Upper lobe of right lung (tissue), 1 donor: ENCODE measurements around the gene MTFMT. TPM values are rescaled to one million over a fixed set of nuclear protein-coding genes. Genes with fewer than 3 reads are reported as not detected.
"Not testable (repeated sequence)": the region's sequence is repeated elsewhere in the genome, so short reads cannot be mapped to it uniquely, and the experiment has no call there.

Source experiments
- ATAC-seq: fragments of 200-7000 bp; cut with Tn5 transposase; one replicate; pipeline ENCODE4 v1.9.1; 2020; ENCODE audit warnings: mild to moderate bottlenecking, moderate library complexity
- DNase-seq: peaks from one replicate; pipeline ENCODE4 v3.0.0-alpha.2; 2020
- H3K27ac ChIP-seq: fragments of 200-600 bp; one replicate; pipeline ENCODE4 v1.8.0; 2022
- H3K27me3 ChIP-seq: fragments of 200-600 bp; one replicate; pipeline ENCODE4 v1.8.0; 2022; ENCODE audit warnings: mild to moderate bottlenecking
- H3K36me3 ChIP-seq: fragments of 200-600 bp; one replicate; pipeline ENCODE4 v1.8.0; 2022
- H3K4me1 ChIP-seq: fragments of 200-600 bp; one replicate; pipeline ENCODE4 v1.8.0; 2022
- H3K4me3 ChIP-seq: fragments of 200-600 bp; one replicate; pipeline ENCODE4 v1.8.0; 2022; ENCODE audit warnings: mild to moderate bottlenecking
- H3K9me3 ChIP-seq: fragments of 200-600 bp; one replicate; pipeline ENCODE4 v1.8.0; 2022
- intact Hi-C: fragments of 100-400 bp; cut with DNase I; formaldehyde crosslinking; loops from one replicate; pipeline ENCODE4 v1.11.0; 2022
- total RNA-seq: library from RNA; stranded (reverse); fragmentation: NEBNext Ultra II Directional; extraction: Animal tissue kit (Norgen Biotek cat#: 25700); gene quantifications from one replicate; pipeline ENCODE4 v1.2.1, GENCODE V29; 2021
- TF ChIP-seq, protein P1 (sequence below): fragments of 200-600 bp; IDR thresholded peaks from one replicate; pipeline ENCODE4 v1.8.0; 2022; ENCODE audit warnings: antibody characterized with exemption
- donor health status: DM: no; HTN: yes; CAD: no; lungs with severe emphysema.

MTFMT gene
- total RNA-seq, 1 donor from 2014 or later = 13.7 TPM

DNA sequence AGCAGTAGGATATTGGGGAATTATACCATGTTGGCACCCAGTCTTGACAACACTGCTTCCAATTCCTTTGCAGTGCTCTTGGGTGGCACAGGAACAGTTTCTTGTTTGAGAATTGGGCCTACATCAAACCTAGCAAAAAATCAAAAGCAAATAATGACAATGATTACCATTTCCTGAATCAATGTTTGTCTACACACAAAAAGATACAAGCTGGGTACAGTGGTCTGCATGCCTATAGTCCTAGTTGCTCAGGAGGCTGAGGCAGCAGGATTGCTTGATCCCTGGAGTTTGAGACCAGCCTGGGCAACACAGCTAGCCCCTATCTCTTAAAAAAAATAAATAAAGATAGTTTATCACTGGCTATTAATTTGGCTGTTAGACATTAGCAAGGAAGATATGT, 8.0 kb downstream of the MTFMT start:
- Histone ChIP-seq H3K4me3 (no peak overlapping the region), H3K27ac (no peak overlapping the region), H3K36me3 (peaks cover 89% of the 10 kb centered on the region), H3K4me1 (no peaks in the 10 kb centered on the region), H3K27me3 (no peaks in the 10 kb centered on the region), H3K9me3 (no peaks in the 10 kb centered on the region)
- TF ChIP-seq, protein P1, sequence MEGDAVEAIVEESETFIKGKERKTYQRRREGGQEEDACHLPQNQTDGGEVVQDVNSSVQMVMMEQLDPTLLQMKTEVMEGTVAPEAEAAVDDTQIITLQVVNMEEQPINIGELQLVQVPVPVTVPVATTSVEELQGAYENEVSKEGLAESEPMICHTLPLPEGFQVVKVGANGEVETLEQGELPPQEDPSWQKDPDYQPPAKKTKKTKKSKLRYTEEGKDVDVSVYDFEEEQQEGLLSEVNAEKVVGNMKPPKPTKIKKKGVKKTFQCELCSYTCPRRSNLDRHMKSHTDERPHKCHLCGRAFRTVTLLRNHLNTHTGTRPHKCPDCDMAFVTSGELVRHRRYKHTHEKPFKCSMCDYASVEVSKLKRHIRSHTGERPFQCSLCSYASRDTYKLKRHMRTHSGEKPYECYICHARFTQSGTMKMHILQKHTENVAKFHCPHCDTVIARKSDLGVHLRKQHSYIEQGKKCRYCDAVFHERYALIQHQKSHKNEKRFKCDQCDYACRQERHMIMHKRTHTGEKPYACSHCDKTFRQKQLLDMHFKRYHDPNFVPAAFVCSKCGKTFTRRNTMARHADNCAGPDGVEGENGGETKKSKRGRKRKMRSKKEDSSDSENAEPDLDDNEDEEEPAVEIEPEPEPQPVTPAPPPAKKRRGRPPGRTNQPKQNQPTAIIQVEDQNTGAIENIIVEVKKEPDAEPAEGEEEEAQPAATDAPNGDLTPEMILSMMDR = no peak
- intact Hi-C loops = no loop called here
- ATAC-seq = no peak
- no peak for DNase-seq

DNA sequence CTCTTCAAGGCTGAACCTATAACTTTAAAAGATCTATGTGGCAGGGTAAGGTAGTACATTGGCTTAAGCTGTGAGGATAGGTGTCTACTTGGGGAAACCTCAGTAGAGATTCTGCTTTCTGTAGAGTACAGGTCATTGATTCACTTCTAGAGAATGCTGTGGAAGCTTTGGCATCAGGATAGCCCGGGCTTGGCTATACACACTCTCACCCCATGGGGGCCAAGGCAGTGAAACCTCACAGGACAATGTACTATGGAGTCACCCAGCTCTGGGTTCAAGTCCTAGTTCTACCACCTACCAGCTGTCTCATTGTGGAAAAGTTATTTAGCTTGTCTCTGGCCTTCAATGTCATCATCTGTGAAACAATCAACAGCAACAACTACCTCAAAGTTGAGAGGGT, 9.0 kb downstream of the MTFMT start:
- Histone ChIP-seq H3K27ac (no peak overlapping the region), H3K4me3 (no peak overlapping the region), H3K4me1 (no peaks in the 10 kb centered on the region), H3K27me3 (no peaks in the 10 kb centered on the region), H3K9me3 (no peaks in the 10 kb centered on the region), H3K36me3 (peaks cover 89% of the 10 kb centered on the region)
- intact Hi-C loops = no loop called here
- TF ChIP-seq, protein P1 = no peak
- DNase-seq (no peak), ATAC-seq (no peak)

DNA sequence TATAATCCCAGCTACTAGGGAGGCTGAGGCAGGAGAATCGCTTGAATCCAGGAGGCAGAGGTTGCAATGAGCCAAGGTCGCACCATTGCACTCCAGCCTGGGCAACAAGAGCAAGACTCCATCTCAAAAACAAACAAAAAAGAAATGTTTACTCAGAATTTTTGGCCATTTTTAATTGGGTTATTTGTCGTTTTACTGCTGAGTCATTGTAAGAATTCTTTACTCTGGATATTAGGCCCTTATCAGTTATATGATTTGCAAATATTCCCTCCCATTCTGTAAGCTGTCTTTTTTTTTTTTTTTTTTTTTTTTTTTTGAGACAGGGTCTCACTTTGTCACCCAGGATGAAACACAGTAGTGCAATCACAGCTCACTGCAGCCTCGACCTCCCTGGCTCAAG, 18.2 kb downstream of the MTFMT start:
- ATAC-seq, H3K9me3 ChIP-seq, H3K4me1 ChIP-seq, H3K27me3 ChIP-seq, H3K4me3 ChIP-seq, DNase-seq, H3K27ac ChIP-seq, intact Hi-C loops: not testable (repeated sequence)
- H3K36me3 ChIP-seq = peaks cover 35% of the 10 kb centered on the region

DNA sequence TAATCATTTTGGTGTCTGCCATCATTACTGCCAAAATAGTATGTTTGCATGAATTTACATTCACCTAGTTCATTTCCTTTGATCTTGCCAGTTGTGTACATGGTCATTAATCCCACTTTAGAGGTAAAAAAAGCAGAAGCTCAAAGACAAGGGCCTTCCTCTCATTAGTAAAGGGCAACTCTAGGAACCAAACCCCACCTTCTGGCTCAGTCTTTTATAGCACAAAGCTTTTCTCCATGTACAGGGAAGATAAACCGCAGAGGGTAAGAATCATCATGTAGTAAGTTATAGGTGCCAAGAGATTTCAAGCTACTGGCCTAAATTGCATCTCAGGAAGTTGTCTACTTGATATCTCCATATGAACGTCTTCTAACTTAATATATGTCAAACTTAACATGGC, 20.5 kb downstream of the MTFMT start:
- peaks cover 4% of the 10 kb centered on the region for H3K9me3 ChIP-seq
- DNase-seq = no peak
- TF ChIP-seq, protein P1 = no peak
- ATAC-seq = no peak
- H3K27ac ChIP-seq = no peak overlapping the region
- H3K4me1 ChIP-seq = no peaks in the 10 kb centered on the region
- peaks cover 32% of the 10 kb centered on the region for H3K36me3 ChIP-seq
- H3K4me3 ChIP-seq = no peak overlapping the region
- intact Hi-C loops = no loop called here
- no peaks in the 10 kb centered on the region for H3K27me3 ChIP-seq

DNA sequence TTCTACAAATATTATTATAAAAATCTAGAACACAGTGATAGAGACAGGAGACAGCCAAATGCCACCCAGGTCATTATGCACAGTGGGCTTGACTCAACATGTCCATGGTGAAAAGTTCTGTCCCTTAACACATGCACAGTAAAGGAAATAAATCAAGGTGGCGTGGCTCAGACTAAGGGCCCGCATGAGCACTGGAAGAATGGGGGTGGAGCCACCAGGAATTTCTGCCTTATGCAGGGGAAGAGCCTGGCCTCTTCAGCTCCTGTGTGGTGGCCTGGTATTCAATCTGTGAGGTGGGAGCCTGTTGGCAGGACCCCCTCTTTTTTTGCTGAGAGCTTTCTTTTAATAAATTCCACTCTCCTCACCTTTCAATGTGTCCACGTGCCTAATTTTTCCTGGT, 22.6 kb downstream of the MTFMT start:
- intact Hi-C loops = no loop called here
- ATAC-seq (no peak), DNase-seq (no peak)
- peaks cover 34% of the 10 kb centered on the region for H3K36me3 ChIP-seq
- no peaks in the 10 kb centered on the region for H3K4me1 ChIP-seq
- no peaks in the 10 kb centered on the region for H3K9me3 ChIP-seq
- H3K4me3 ChIP-seq = no peak overlapping the region
- TF ChIP-seq, protein P1 = no peak
- no peaks in the 10 kb centered on the region for H3K27me3 ChIP-seq
- no peak overlapping the region for H3K27ac ChIP-seq

DNA sequence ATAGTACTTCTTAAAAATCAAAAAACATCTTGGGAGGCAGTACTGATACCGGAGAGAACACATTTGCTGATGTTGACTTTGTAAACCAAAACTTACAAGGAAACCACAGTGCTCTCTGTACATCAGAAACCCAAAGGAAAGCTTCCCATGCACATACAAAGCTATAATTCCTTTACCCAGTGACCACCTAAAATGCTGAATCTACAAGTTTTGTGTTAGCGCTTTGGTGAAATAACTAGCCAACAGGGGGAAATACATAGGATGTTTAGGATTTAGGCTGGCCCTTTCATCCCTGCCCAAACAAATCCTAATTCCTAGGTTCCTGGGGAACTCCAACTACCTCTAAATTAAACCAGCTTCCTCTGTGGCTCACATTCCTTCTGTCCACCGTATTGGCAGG, 24.4 kb downstream of the MTFMT start:
- no peaks in the 10 kb centered on the region for H3K9me3 ChIP-seq
- ATAC-seq (no peak), DNase-seq (no peak)
- intact Hi-C loops = no loop called here
- H3K4me1 ChIP-seq = no peaks in the 10 kb centered on the region
- TF ChIP-seq, protein P1 = no peak
- H3K4me3 ChIP-seq = no peak overlapping the region
- no peak overlapping the region for H3K27ac ChIP-seq
- H3K27me3 ChIP-seq = no peaks in the 10 kb centered on the region
- H3K36me3 ChIP-seq = peaks cover 36% of the 10 kb centered on the region
